ENCODE measurements around the gene SOAT1. TPM values are rescaled to one million over a fixed set of nuclear protein-coding genes. Genes with fewer than 3 reads are reported as not detected.
"Not testable (repeated sequence)": the region's sequence is repeated elsewhere in the genome, so short reads cannot be mapped to it uniquely, and the experiment has no call there.

SOAT1 gene
- polyA plus RNA-seq, 2 donors, result 0.84 to 1.5 TPM

GRCh38 chr1:179337942-179338560 is 44.5 kb downstream of the SOAT1 start:
- WGBS, 2 donors, result 85 to 90% methylated on average over 5 of the region's 5 CpGs

DNA sequence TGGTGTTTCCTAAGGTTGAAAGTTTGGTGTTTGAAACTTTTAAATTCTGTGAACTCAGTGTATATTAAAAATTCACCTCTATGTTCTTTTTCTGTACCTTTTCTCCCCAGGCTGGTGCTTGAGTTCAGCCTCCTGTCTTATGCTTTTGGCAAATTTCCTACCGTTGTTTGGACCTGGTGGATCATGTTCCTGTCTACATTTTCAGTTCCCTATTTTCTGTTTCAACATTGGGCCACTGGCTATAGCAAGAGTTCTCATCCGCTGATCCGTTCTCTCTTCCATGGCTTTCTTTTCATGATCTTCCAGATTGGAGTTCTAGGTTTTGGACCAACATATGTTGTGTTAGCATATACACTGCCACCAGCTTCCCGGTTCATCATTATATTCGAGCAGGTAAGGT is 47.3 kb downstream of the SOAT1 start:
- no peaks in the 10 kb centered on the region for H3K27me3 ChIP-seq (ENCODE audit: control insufficient read depth in 1 of 2, insufficient read depth in 2 of 2, low read length in 2 of 2)
- H3K9me3 ChIP-seq (ENCODE audit: control insufficient read depth in 2 of 2, insufficient read depth in 1 of 2, low read depth in 1 of 2, low read length in 1 of 2), result no peaks in the 10 kb centered on the region
- no peaks in the 10 kb centered on the region for H3K4me1 ChIP-seq (ENCODE audit: control insufficient read depth in 2 of 2, insufficient read depth in 2 of 2, low read length in 1 of 2)
- no peak overlapping the region for H3K27ac ChIP-seq (ENCODE audit: low read depth in 2 of 2, low read length in 1 of 2)
- WGBS, 2 donors, result 85 to 95% methylated on average over 5 of the region's 5 CpGs
- no peaks in the 10 kb centered on the region for H3K36me3 ChIP-seq (ENCODE audit: control insufficient read depth in 2 of 2, insufficient read depth in 2 of 2, low read length in 1 of 2)
- H3K4me3 ChIP-seq (ENCODE audit: low read depth in 1 of 2, low read length in 2 of 2), result no peak overlapping the region

More at GRCh38 chr1:179337942-179338560, 44.5 kb downstream of the SOAT1 start:
- Histone ChIP-seq H3K36me3 (ENCODE audit: control insufficient read depth in 2 of 2, insufficient read depth in 2 of 2, low read length in 1 of 2) (no peaks in the 10 kb centered on the region), H3K4me1 (ENCODE audit: control insufficient read depth in 2 of 2, insufficient read depth in 2 of 2, low read length in 1 of 2) (no peaks in the 10 kb centered on the region), H3K4me3 (ENCODE audit: low read depth in 1 of 2, low read length in 2 of 2) (no peak overlapping the region), H3K9me3 (ENCODE audit: control insufficient read depth in 2 of 2, insufficient read depth in 1 of 2, low read depth in 1 of 2, low read length in 1 of 2) (no peaks in the 10 kb centered on the region), H3K27ac (ENCODE audit: low read depth in 2 of 2, low read length in 1 of 2) (no peak overlapping the region), H3K27me3 (ENCODE audit: control insufficient read depth in 1 of 2, insufficient read depth in 2 of 2, low read length in 2 of 2) (no peaks in the 10 kb centered on the region)

DNA sequence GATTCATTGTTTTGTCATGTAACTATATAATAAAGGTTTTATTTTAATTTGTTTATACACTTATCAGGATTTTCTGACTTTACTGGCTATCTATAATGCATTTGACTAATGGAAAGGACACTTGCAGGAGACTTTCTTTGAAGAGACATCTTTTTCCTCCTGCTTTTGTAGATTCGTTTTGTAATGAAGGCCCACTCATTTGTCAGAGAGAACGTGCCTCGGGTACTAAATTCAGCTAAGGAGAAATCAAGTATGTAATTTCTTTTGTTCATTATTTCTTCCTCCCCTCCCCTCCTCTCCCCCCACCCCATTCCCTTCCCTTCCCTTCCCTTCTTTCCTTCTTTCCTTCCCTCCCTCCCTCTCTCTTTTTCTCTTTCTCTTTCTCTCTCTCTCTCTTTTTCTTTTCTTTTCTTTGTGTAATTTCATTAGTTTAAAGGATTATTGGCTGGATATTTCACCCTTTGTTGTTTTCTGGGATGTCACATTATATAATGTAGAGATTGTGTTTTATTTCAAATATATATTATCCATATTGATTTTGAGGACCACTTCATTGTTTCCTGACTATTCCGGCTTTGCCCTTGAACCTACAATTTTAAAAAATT is 48.4 kb downstream of the SOAT1 start:
- 80 to 86% methylated on average over 4 of the region's 4 CpGs for WGBS, 2 donors
- Histone ChIP-seq H3K9me3 (ENCODE audit: control insufficient read depth in 2 of 2, insufficient read depth in 1 of 2, low read depth in 1 of 2, low read length in 1 of 2) (no peaks in the 10 kb centered on the region), H3K36me3 (ENCODE audit: control insufficient read depth in 2 of 2, insufficient read depth in 2 of 2, low read length in 1 of 2) (no peaks in the 10 kb centered on the region), H3K27me3 (ENCODE audit: control insufficient read depth in 1 of 2, insufficient read depth in 2 of 2, low read length in 2 of 2) (no peaks in the 10 kb centered on the region), H3K4me1 (ENCODE audit: control insufficient read depth in 2 of 2, insufficient read depth in 2 of 2, low read length in 1 of 2) (no peaks in the 10 kb centered on the region), H3K27ac (ENCODE audit: low read depth in 2 of 2, low read length in 1 of 2) (no peak overlapping the region), H3K4me3 (ENCODE audit: low read depth in 1 of 2, low read length in 2 of 2) (no peak overlapping the region)

DNA sequence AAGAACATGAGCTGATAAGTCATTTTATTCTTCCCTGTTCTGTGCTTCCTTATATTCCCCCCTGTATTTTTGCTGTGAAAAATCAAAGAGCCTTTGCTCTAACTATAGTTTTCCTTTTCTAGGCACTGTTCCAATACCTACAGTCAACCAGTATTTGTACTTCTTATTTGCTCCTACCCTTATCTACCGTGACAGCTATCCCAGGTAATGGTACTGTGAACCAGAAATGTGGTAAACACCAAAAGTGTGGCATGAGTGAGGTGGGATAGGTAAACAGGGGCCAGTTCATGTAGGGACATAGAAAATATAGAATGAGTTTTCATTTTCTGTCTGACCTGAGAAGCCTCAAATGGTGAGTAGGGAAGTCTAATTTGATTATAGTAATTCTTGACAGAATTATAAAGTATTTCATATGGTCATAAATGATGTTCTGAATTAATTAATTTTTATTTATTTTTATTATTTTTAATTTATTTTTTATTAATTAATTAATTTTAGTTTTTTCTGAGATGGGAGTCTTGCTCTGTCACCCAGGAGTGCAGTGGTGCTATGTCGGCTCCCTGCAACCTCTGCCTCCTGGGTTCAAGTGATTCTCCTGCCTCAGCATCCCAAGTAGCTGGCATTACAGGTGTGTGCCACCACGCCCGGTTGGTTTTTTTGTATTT is 49.3 kb downstream of the SOAT1 start:
- no peaks in the 10 kb centered on the region for H3K36me3 ChIP-seq (ENCODE audit: control insufficient read depth in 2 of 2, insufficient read depth in 2 of 2, low read length in 1 of 2)
- no peaks in the 10 kb centered on the region for H3K27me3 ChIP-seq (ENCODE audit: control insufficient read depth in 1 of 2, insufficient read depth in 2 of 2, low read length in 2 of 2)
- H3K9me3 ChIP-seq (ENCODE audit: control insufficient read depth in 2 of 2, insufficient read depth in 1 of 2, low read depth in 1 of 2, low read length in 1 of 2), result no peaks in the 10 kb centered on the region
- 92 to 95% methylated on average over 4 of the region's 4 CpGs for WGBS, 2 donors
- no peak overlapping the region for H3K27ac ChIP-seq (ENCODE audit: low read depth in 2 of 2, low read length in 1 of 2)
- H3K4me3 ChIP-seq (ENCODE audit: low read depth in 1 of 2, low read length in 2 of 2), result no peak overlapping the region
- H3K4me1 ChIP-seq (ENCODE audit: control insufficient read depth in 2 of 2, insufficient read depth in 2 of 2, low read length in 1 of 2), result no peaks in the 10 kb centered on the region

GRCh38 chr1:179351281-179351680 is 57.7 kb downstream of the SOAT1 start:
- Histone ChIP-seq H3K36me3 (ENCODE audit: control insufficient read depth in 2 of 2, insufficient read depth in 2 of 2, low read length in 1 of 2) (no peaks in the 10 kb centered on the region), H3K4me1 (ENCODE audit: control insufficient read depth in 2 of 2, insufficient read depth in 2 of 2, low read length in 1 of 2) (no peaks in the 10 kb centered on the region), H3K4me3 (ENCODE audit: low read depth in 1 of 2, low read length in 2 of 2) (no peak overlapping the region), H3K27me3 (ENCODE audit: control insufficient read depth in 1 of 2, insufficient read depth in 2 of 2, low read length in 2 of 2) (no peaks in the 10 kb centered on the region), H3K9me3 (ENCODE audit: control insufficient read depth in 2 of 2, insufficient read depth in 1 of 2, low read depth in 1 of 2, low read length in 1 of 2) (no peaks in the 10 kb centered on the region), H3K27ac (ENCODE audit: low read depth in 2 of 2, low read length in 1 of 2) (no peak overlapping the region)
- WGBS, 2 donors, result 93 to 94% methylated on average over 3 of the region's 3 CpGs

DNA sequence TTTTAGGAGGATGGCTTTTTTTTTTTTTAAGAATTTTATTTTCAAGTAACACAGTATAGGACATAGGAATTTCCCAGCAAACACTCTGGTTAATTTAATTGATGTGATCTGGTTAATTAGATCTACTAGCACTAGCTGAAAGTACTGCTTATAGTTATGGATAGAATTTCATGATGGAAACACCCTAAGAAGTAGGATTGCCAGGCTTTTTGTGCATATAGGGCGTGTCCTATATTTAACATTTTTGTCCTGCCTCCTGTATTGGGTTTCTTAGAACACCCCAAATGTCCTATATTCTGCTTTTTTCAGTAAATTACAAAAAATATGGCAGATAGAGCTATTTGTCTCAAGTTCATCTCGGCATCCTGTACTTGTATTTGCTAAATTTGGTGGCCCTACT is 58.6 kb downstream of the SOAT1 start:
- H3K4me1 ChIP-seq (ENCODE audit: control insufficient read depth in 2 of 2, insufficient read depth in 2 of 2, low read length in 1 of 2), result no peaks in the 10 kb centered on the region
- no peak overlapping the region for H3K4me3 ChIP-seq (ENCODE audit: low read depth in 1 of 2, low read length in 2 of 2)
- 93 to 96% methylated on average over 2 of the region's 2 CpGs for WGBS, 2 donors
- H3K27ac ChIP-seq (ENCODE audit: low read depth in 2 of 2, low read length in 1 of 2), result no peak overlapping the region
- H3K9me3 ChIP-seq (ENCODE audit: control insufficient read depth in 2 of 2, insufficient read depth in 1 of 2, low read depth in 1 of 2, low read length in 1 of 2), result no peaks in the 10 kb centered on the region
- no peaks in the 10 kb centered on the region for H3K27me3 ChIP-seq (ENCODE audit: control insufficient read depth in 1 of 2, insufficient read depth in 2 of 2, low read length in 2 of 2)
- no peaks in the 10 kb centered on the region for H3K36me3 ChIP-seq (ENCODE audit: control insufficient read depth in 2 of 2, insufficient read depth in 2 of 2, low read length in 1 of 2)

GRCh38 chr1:179353546-179353945 is 59.9 kb downstream of the SOAT1 start:
- no peaks in the 10 kb centered on the region for H3K36me3 ChIP-seq (ENCODE audit: control insufficient read depth in 2 of 2, insufficient read depth in 2 of 2, low read length in 1 of 2)
- 47 to 54% methylated on average over 5 of the region's 5 CpGs for WGBS, 2 donors

DNA sequence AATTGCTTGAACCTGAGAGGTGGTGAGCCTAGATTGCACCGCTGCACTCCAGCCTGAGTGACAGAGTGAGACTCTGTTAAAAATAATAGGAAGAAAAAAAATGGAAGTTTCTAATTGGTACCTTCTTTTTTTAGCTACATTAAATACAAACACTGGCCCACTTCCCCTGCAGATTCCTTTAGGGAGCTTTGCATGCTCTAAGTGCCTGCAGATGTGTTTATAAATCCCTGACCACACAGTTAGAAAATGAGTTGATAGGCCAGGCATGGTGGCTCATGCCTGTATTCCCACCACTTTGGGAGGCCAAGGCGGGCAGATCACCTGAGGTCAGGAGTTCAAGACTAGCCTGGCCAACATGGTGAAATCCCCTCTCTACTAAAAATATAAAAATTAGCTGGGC is 68.0 kb downstream of the SOAT1 start:
- not testable (repeated sequence) for H3K27me3 ChIP-seq (ENCODE audit: control insufficient read depth in 1 of 2, insufficient read depth in 2 of 2, low read length in 2 of 2); H3K36me3 ChIP-seq (ENCODE audit: control insufficient read depth in 2 of 2, insufficient read depth in 2 of 2, low read length in 1 of 2); H3K27ac ChIP-seq (ENCODE audit: low read depth in 2 of 2, low read length in 1 of 2); H3K4me1 ChIP-seq (ENCODE audit: control insufficient read depth in 2 of 2, insufficient read depth in 2 of 2, low read length in 1 of 2); H3K9me3 ChIP-seq (ENCODE audit: control insufficient read depth in 2 of 2, insufficient read depth in 1 of 2, low read depth in 1 of 2, low read length in 1 of 2); H3K4me3 ChIP-seq (ENCODE audit: low read depth in 1 of 2, low read length in 2 of 2)
- 83 to 91% methylated on average over 2 of the region's 2 CpGs for WGBS, 2 donors

More at GRCh38 chr1:179353546-179353945, 59.9 kb downstream of the SOAT1 start:
- no peak overlapping the region for H3K27ac ChIP-seq (ENCODE audit: low read depth in 2 of 2, low read length in 1 of 2)
- H3K4me3 ChIP-seq (ENCODE audit: low read depth in 1 of 2, low read length in 2 of 2), result no peak overlapping the region
- no peaks in the 10 kb centered on the region for H3K9me3 ChIP-seq (ENCODE audit: control insufficient read depth in 2 of 2, insufficient read depth in 1 of 2, low read depth in 1 of 2, low read length in 1 of 2)
- H3K4me1 ChIP-seq (ENCODE audit: control insufficient read depth in 2 of 2, insufficient read depth in 2 of 2, low read length in 1 of 2), result no peaks in the 10 kb centered on the region
- H3K27me3 ChIP-seq (ENCODE audit: control insufficient read depth in 1 of 2, insufficient read depth in 2 of 2, low read length in 2 of 2), result no peaks in the 10 kb centered on the region

- WGBS, 2 donors, result 7 to 8% methylated on average over 42 to 43 of the region's 43 CpGs
- H3K4me3 ChIP-seq (ENCODE audit: low read depth in 1 of 2, low read length in 2 of 2), result peak within 1 kb of the TSS; percentile 67 to 73
- no peaks in the 10 kb centered on the region for H3K27me3 ChIP-seq (ENCODE audit: control insufficient read depth in 1 of 2, insufficient read depth in 2 of 2, low read length in 2 of 2)
- no peaks in the 10 kb centered on the region for H3K4me1 ChIP-seq (ENCODE audit: control insufficient read depth in 2 of 2, insufficient read depth in 2 of 2, low read length in 1 of 2)
- H3K36me3 ChIP-seq (ENCODE audit: control insufficient read depth in 2 of 2, insufficient read depth in 2 of 2, low read length in 1 of 2), result no peaks in the 10 kb centered on the region
- peak within 1 kb of the TSS; percentile 95 to 96 for H3K27ac ChIP-seq (ENCODE audit: low read depth in 2 of 2, low read length in 1 of 2)
- no peaks in the 10 kb centered on the region for H3K9me3 ChIP-seq (ENCODE audit: control insufficient read depth in 2 of 2, insufficient read depth in 1 of 2, low read depth in 1 of 2, low read length in 1 of 2)
Observed at GRCh38 chr1:179365342-179366092, 71.9 kb downstream of the SOAT1 start, which contains the start of gene AXDND1. Gene AXDND1 (plus strand): TSS chr1:179365971. CDS start chr1:179366510, 539 bp downstream.
